Neural progenitor cell (in vitro differentiated cells): ENCODE data around the gene MACROH2A2.

Source experiments
- EZH2 ChIP-seq: fragments of 200-600 bp; sonication (generic); IDR thresholded peaks from 2 replicates; pipeline ENCODE4 v1.6.1; 2017; ENCODE audit warnings: antibody characterized with exemption, mild to moderate bottlenecking, moderate library complexity
- TF ChIP-seq, protein P1 (sequence below): fragments of 200-600 bp; sonication (generic); IDR thresholded peaks from 2 replicates; pipeline ENCODE4 v1.5.1; 2017; ENCODE audit warnings: antibody characterized with exemption, mild to moderate bottlenecking

DNA sequence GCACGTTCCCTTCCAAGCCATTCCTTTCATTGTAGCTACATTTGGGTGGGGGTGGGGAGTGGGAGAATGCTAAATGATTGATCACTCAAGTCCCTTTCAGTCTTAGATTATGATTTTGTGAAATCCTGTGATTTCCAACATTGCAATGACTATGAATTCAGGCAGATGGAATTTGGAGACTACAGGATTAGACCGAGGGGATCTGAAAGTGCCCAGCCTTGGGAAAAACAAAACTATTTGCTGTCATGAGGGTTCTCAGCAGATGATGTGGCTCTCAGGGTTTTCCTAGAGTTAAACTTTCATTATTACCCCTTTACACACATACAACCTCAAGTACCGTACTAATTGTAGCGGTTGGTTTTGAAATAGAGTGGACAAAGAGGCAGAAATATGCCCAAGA lies 4.7 kb downstream of the MACROH2A2 start:
- TF ChIP-seq, protein P1, sequence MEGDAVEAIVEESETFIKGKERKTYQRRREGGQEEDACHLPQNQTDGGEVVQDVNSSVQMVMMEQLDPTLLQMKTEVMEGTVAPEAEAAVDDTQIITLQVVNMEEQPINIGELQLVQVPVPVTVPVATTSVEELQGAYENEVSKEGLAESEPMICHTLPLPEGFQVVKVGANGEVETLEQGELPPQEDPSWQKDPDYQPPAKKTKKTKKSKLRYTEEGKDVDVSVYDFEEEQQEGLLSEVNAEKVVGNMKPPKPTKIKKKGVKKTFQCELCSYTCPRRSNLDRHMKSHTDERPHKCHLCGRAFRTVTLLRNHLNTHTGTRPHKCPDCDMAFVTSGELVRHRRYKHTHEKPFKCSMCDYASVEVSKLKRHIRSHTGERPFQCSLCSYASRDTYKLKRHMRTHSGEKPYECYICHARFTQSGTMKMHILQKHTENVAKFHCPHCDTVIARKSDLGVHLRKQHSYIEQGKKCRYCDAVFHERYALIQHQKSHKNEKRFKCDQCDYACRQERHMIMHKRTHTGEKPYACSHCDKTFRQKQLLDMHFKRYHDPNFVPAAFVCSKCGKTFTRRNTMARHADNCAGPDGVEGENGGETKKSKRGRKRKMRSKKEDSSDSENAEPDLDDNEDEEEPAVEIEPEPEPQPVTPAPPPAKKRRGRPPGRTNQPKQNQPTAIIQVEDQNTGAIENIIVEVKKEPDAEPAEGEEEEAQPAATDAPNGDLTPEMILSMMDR, result no peak
- no peak for TF ChIP-seq EZH2
